Sigmoid colon (tissue), 4 donors: ENCODE measurements around the gene PPIP5K2.

Source experiments
- POLR2A ChIP-seq, 2 donors: fragments of 450-650 bp; IDR thresholded peaks; one replicate each; pipeline ENCODE4 v1.6.1; 2016; ENCODE audit warnings: antibody characterized with exemption in 2 of 2, mild to moderate bottlenecking in 2 of 2, moderate library complexity in 2 of 2
- POLR2AphosphoS5 ChIP-seq, 4 donors: sonication (generic); formaldehyde crosslinking; IDR thresholded peaks; one replicate each; pipeline ENCODE4 v1.6.1; 2017; ENCODE audit warnings: antibody characterized with exemption in 4 of 4
- TF ChIP-seq, protein P1 (sequence below), 4 experiments: fragments of 450-650 bp in 3 of 4; fragments of 200-600 bp in 1 of 4; IDR thresholded peaks; one replicate each; pipeline ENCODE4 v1.5.1; 2016 to 2019; ENCODE audit warnings: antibody characterized with exemption in 4 of 4, mild to moderate bottlenecking in 3 of 4, moderate library complexity in 2 of 4

DNA sequence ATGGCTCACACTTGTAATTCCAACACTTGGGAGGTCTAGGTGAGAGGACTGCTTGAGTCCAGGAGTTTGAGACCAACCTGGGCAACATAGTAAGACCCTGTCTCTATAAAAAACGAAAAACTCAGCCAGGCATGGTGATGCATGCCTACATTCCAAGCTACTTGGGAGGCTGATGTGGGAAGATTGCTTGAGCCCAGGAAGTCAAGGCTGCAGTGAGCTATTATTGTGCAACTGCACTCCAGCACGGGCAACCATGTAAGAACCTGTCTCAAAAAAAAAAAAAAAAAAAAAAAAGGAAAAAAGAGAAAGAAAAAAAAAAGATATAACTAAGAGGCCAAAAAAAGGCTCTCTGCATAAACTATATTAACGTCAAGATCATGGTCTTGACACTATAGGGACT is 27.4 kb upstream of the PPIP5K2 start:
- TF ChIP-seq, protein P1, sequence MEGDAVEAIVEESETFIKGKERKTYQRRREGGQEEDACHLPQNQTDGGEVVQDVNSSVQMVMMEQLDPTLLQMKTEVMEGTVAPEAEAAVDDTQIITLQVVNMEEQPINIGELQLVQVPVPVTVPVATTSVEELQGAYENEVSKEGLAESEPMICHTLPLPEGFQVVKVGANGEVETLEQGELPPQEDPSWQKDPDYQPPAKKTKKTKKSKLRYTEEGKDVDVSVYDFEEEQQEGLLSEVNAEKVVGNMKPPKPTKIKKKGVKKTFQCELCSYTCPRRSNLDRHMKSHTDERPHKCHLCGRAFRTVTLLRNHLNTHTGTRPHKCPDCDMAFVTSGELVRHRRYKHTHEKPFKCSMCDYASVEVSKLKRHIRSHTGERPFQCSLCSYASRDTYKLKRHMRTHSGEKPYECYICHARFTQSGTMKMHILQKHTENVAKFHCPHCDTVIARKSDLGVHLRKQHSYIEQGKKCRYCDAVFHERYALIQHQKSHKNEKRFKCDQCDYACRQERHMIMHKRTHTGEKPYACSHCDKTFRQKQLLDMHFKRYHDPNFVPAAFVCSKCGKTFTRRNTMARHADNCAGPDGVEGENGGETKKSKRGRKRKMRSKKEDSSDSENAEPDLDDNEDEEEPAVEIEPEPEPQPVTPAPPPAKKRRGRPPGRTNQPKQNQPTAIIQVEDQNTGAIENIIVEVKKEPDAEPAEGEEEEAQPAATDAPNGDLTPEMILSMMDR (IDR thresholded peaks at IDR 0.05), result no peak
- TF ChIP-seq POLR2AphosphoS5 (IDR thresholded peaks at IDR 0.05) (no peak), POLR2A (IDR thresholded peaks at IDR 0.05) (no peak)
